Smooth muscle cell of the coronary artery (primary cell): ENCODE measurements around the gene APPL2. TPM values are rescaled to one million over a fixed set of nuclear protein-coding genes. Genes with fewer than 3 reads are reported as not detected.

Experiments used
- total RNA-seq: library from RNA; depleted of rRNA; stranded (reverse); fragments of >200 nt; gene quantifications from 2 replicates; pipeline ENCODE4 v1.2.3, GENCODE V29; 2014; ENCODE audit warnings: low replicate concordance

APPL2 gene
- total RNA-seq = 23.2 and 59.1 TPM in 2 replicates

GRCh38 chr12:105235732-105236476, at the start of gene APPL2:
Gene APPL2 (minus strand): TSS chr12:105236174. CDS start chr12:105236012, 162 bp downstream.

Other genes starting within 250 kb of the APPL2 start
- gene NOPCHAP1, start 249.9 kb downstream of the APPL2 start, total RNA-seq = 8.3 and 34.0 TPM in 2 replicates
- 20.4 and 40.1 TPM in 2 replicates for gene ALDH1L2, start 151.7 kb downstream of the APPL2 start, total RNA-seq
- gene WASHC4, start 128.4 kb downstream of the APPL2 start, total RNA-seq = 45.0 and 55.8 TPM in 2 replicates
- gene C12orf75, start 94.5 kb upstream of the APPL2 start, total RNA-seq = 27.5 and 57.1 TPM in 2 replicates